GM18867 (cell line): Measurements from ENCODE around the gene NMUR2.
A peak's percentile ranks its signal among the peaks of the same experiment; 100 is the strongest.

ENCODE experiments used
- ATAC-seq: cut with Tn5 transposase; IDR thresholded peaks from one replicate; pipeline ENCODE4 v1.9.1; 2021; ENCODE audit warnings: mild to moderate bottlenecking, moderate library complexity; ENCODE audit not compliant: unreplicated experiment

The NMUR2 gene

GRCh38 chr5:152372875-152373274, 32.2 kb downstream of the NMUR2 start:
- no peak for ATAC-seq

GRCh38 chr5:152369298-152369697, 35.8 kb downstream of the NMUR2 start:
- no peak for ATAC-seq

DNA sequence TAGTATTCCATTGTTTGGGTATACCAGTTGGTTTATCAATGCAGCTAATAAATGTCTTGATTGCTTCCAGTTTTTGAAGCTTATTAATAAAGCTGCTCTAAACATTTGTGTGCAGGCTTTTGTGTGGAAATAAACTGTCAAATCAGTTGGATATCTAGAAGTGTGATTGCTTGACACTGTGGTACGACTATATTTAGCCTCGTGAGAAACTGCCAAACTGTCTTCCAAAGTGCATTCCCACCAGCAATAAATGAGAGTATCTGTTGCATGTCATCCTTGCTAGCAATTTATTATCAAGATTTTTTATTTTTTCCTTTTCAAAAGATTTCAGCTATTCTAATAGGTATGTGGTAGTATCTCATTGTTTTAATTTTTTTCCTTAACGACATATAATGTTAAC, 37.5 kb downstream of the NMUR2 start:
- no peak for ATAC-seq

GRCh38 chr5:152366716-152367115, 38.4 kb downstream of the NMUR2 start:
- no peak for ATAC-seq

- ATAC-seq: no peak
Measured at GRCh38 chr5:152364899-152365298, 40.2 kb downstream of the NMUR2 start.

DNA sequence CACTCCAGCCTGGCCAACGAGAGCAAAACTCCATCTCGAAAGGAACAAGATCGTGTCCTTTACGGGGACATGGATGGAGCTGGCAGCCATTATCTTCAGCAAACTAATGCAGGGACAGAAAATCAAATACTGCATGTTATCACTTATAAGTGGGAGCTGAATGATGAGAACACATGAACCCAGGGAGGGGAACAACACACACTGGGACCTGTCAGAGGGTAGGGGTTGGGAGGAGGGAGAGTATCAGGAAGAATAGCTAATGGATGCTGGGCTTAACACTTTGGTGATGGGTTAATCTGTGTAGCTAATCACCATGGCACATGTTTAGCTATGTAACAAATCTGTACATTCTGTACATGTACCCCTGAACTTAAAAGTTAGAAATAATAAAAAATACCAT, 40.9 kb downstream of the NMUR2 start:
- ATAC-seq: no peak

DNA sequence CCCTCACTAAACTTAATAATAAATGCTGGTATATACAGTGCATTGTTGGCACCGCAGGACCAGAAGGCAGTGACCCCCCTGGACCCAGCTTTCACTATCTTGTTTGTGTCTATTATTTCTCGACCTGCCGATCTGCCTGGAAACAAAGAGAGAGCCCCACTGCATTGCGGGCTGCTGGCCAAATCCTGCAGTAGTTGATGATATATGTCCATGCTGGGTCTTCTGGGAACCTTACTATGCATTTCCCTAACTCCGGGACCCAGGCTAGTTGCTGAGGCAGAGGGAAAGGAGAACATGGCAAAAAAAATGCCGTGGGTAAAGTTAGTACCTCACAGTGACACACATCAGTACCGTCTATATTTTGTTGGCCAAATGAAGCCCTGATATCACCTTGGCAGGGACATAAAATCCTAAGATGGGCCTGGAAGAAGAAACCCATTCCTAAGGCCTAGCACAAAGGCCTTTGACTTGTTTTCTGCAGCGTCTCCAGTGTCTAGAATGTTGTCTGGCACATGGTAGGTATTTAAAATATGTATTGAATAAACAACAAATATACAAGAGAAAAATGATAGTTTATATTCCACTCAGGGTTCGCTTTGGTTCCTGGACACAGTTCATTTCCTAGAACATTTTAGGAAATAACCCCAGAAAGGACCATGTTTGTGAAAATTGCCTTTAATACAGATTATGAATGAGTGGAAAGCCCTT, 46.1 kb downstream of the NMUR2 start:
- no peak for ATAC-seq

DNA sequence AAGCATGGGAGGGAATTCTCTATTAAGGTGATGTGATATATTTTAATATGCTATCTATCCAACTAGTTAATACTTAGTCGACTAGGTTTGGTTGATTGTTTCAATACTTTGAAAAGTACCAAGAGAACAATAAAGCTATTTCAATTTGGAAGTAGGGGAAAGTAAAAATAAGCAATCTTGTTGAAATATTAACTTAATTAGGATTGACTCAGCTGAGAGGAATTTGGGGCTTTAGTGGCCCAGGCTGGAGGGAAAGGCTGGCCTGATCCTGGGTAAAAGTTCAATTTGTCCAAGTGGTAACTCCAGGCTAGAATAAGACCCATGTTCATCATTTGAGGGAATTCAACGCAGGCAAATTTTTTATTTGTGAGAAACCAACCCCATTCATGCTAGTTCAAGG, 48.6 kb downstream of the NMUR2 start:
- no peak for ATAC-seq

DNA sequence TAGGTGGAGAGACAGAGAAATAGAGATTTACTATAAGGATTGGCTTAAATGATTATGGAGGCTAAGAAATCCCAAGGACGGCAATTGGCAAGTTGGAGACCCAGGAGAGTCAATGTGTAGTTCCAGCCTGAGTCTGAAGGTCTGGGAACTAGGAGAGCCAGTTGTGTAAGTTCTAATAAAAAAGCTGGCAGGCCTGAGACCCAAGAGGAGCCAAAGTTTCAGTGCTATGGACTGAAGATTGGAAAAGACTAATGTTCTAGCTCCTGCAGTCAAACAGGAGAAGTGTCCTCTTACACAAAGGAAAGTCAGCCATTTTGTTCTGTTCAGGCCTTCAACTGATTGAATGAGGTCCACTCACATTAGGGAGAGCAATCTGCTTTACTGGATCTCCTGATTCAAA, 50.0 kb downstream of the NMUR2 start:
- no peak for ATAC-seq

GRCh38 chr5:152353001-152353400, 52.1 kb downstream of the NMUR2 start:
- ATAC-seq: no peak

DNA sequence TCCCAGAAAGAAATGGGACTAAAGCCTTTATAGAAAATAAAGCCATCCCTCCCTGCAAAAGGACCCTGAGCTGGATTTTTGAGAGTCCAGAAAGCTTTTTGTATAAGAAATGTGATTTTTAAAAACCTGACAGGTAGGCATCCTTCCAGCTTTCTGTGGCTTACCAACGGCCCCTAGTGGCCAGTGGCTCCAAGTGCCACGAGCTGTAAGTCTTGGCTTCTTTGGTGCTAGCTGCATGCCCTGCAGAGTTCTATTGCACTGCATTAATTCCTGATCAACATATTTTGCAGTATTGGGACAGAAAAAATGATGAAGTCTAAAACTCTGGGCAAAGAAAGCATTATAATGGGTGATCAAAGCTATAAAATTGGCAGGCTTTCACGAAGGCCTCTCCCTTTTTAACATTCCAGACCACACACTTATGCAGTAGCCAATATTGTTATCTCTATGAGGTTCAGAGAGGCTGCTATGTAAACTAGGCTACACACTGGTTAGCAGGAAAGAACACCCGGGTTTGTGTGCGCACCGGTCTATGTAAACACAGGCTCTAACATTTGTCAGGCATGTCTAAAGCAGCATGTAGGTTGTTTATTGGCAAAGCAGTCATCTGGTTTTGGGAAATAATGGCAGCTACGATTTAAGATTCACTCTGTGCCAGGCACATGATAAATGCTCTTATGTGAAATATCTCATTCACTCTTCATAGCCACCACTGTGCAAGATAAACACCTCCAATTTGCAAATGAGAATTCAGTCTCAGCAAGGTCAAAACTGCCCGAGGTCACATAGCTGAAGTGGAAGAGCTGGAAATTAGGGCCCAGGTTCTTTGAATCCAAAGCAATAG, 55.2 kb downstream of the NMUR2 start:
- ATAC-seq: peak; percentile 95
